GM23338 (cell line): ENCODE results near the gene USF2. TPM values are rescaled to one million over a fixed set of nuclear protein-coding genes. Genes with fewer than 3 reads are reported as not detected.

Experiments used
- ATAC-seq: fragments of 200-7000 bp; cut with Tn5 transposase; 3 replicates; pipeline ENCODE4 v1.9.1; 2020
- DNase-seq: peaks from one replicate; pipeline ENCODE4 v3.0.0-alpha.2; 2015; ENCODE audit warnings: low spot score
- H2AFZ ChIP-seq: fragments of 200-600 bp; sonication (generic); 2 replicates; pipeline ENCODE4 v1.8.0; 2016; ENCODE audit warnings: antibody characterized with exemption, mild to moderate bottlenecking, moderate library complexity
- H3F3A ChIP-seq: fragments of 200-600 bp; sonication (generic); replicated peaks from 2 replicates; pipeline ENCODE4 v1.8.0; 2017; ENCODE audit warnings: antibody characterized with exemption, mixed run types, low read depth
- H3K27ac ChIP-seq: fragments of 200-600 bp; sonication (generic); 2 replicates; pipeline ENCODE4 v1.6.1; 2016; ENCODE audit warnings: low read depth
- H3K27me3 ChIP-seq: fragments of 200-600 bp; sonication (generic); 2 replicates; pipeline ENCODE4 v1.8.0; 2016; ENCODE audit warnings: mild to moderate bottlenecking, mixed run types, moderate library complexity; ENCODE audit not compliant: insufficient read depth
- H3K36me3 ChIP-seq: fragments of 200-600 bp; sonication (generic); 2 replicates; pipeline ENCODE4 v1.8.0; 2016; ENCODE audit warnings: mild to moderate bottlenecking; ENCODE audit not compliant: insufficient read depth
- H3K4me1 ChIP-seq: fragments of 200-600 bp; sonication (generic); 2 replicates; pipeline ENCODE4 v1.8.0; 2016; ENCODE audit warnings: mild to moderate bottlenecking, moderate library complexity; ENCODE audit not compliant: insufficient read depth
- H3K4me2 ChIP-seq: fragments of 200-600 bp; sonication (generic); 2 replicates; pipeline ENCODE4 v1.7.1; 2017; ENCODE audit warnings: mixed run types
- H3K4me3 ChIP-seq: fragments of 200-600 bp; sonication (generic); 2 replicates; pipeline ENCODE4 v1.6.1; 2016; ENCODE audit warnings: mixed run types
- H3K79me2 ChIP-seq: fragments of 200-600 bp; sonication (generic); replicated peaks from 2 replicates; pipeline ENCODE4 v1.8.0; 2017; ENCODE audit warnings: mild to moderate bottlenecking; ENCODE audit not compliant: insufficient read depth
- H3K9me2 ChIP-seq: fragments of 200-600 bp; sonication (generic); 2 replicates; pipeline ENCODE4 v1.8.0; 2017; ENCODE audit not compliant: insufficient read depth
- H4K20me1 ChIP-seq: fragments of 200-600 bp; sonication (generic); replicated peaks from 2 replicates; pipeline ENCODE4 v1.8.0; 2017; ENCODE audit warnings: mild to moderate bottlenecking; ENCODE audit not compliant: insufficient read depth
- H3K27ac Mint-ChIP-seq: 2 replicates; pipeline ENCODE4 v1.8.0; 2020; ENCODE audit warnings: inconsistent platforms, mild to moderate bottlenecking, moderate library complexity, mixed read lengths
- H3K27me3 Mint-ChIP-seq: 3 replicates; pipeline ENCODE4 v1.8.0; 2022; ENCODE audit warnings: low read depth, mild to moderate bottlenecking, moderate library complexity, mixed read lengths, inconsistent platforms; ENCODE audit not compliant: insufficient read depth, poor library complexity
- H3K36me3 Mint-ChIP-seq: 3 replicates; pipeline ENCODE4 v1.8.0; 2021; ENCODE audit warnings: low read depth, mild to moderate bottlenecking, inconsistent platforms, moderate library complexity, mixed read lengths
- H3K4me1 Mint-ChIP-seq: 3 replicates; pipeline ENCODE4 v1.8.0; 2020; ENCODE audit warnings: mild to moderate bottlenecking, inconsistent platforms, mixed read lengths
- H3K4me3 Mint-ChIP-seq: 3 replicates; pipeline ENCODE4 v1.8.0; 2021; ENCODE audit warnings: moderate library complexity, mild to moderate bottlenecking, inconsistent platforms, mixed read lengths
- H3K9me3 Mint-ChIP-seq: 3 replicates; pipeline ENCODE4 v1.8.0; 2020; ENCODE audit warnings: moderate library complexity, mild to moderate bottlenecking, inconsistent platforms, mixed read lengths
- CREB1 ChIP-seq: fragments of 250-450 bp; sonication (Bioruptor Pico); IDR thresholded peaks from 2 replicates; pipeline ENCODE4 v1.5.0; 2020; ENCODE audit warnings: low read depth, mild to moderate bottlenecking, moderate library complexity
- CTCF ChIP-seq, 2 experiments: fragments of 200-600 bp in 1 of 2; sonication (generic) in 1 of 2; conservative IDR thresholded peaks; 2 replicates each; pipeline versions ENCODE4 v1.5.1 to v1.6.1; 2016 to 2017; ENCODE audit warnings: antibody characterized with exemption in 2 of 2, low read depth in 2 of 2, mild to moderate bottlenecking in 2 of 2, moderate library complexity in 1 of 2
- ZNF114 ChIP-seq: fragments of 250-450 bp; sonication (Bioruptor Pico); IDR thresholded peaks from 2 replicates; pipeline ENCODE4 v1.5.0; 2020; ENCODE audit warnings: mild to moderate bottlenecking, moderate library complexity
- ZNF462 ChIP-seq: fragments of 250-450 bp; sonication (Bioruptor Pico); IDR thresholded peaks from 2 replicates; pipeline ENCODE4 v1.5.0; 2020; ENCODE audit warnings: mild to moderate bottlenecking, moderate library complexity
- polyA plus RNA-seq: library from polyadenylated mRNA; unstranded; fragments of >200 nt; fragmentation: Nextera tagmentation; extraction: Ambion mirVana; gene quantifications from 2 replicates; pipeline ENCODE4 v1.2.1, GENCODE V29; 2016
- total RNA-seq: library from RNA; depleted of rRNA; stranded (reverse); fragments of >200 nt; shearing (Covaris generic); gene quantifications from 2 replicates; pipeline ENCODE4 v1.2.3, GENCODE V29; 2014

USF2 gene
- total and polyA plus RNA-seq, 2 experiments from 2014 or later: 28.9 to 60.5 TPM

GRCh38 chr19:35223862-35224505 lies 44.8 kb upstream of the USF2 start:
- H3F3A ChIP-seq: no peaks in the 10 kb centered on the region
- H3K4me2 ChIP-seq: no peak overlapping the region
- no peaks in the 10 kb centered on the region for H3K4me1 ChIP-seq
- Mint-ChIP-seq H3K4me3 (no peak overlapping the region), H3K4me1 (peaks cover 14% of the 10 kb centered on the region), H3K27ac (no peak overlapping the region), H3K9me3 (peaks cover 13% of the 10 kb centered on the region; the same call in 2 of the 3 replicates), H3K36me3 (peaks cover 5% of the 10 kb centered on the region; the same call in 2 of the 3 replicates), H3K27me3 (peaks cover 18% of the 10 kb centered on the region)
- no peak overlapping the region for H3K27ac ChIP-seq
- H3K36me3 ChIP-seq: no peaks in the 10 kb centered on the region; the same call in 1 of the 2 replicates
- no peaks in the 10 kb centered on the region for H3K27me3 ChIP-seq
- H3K4me3 ChIP-seq: no peak overlapping the region
- ATAC-seq (no peak), DNase-seq (no peak)
- H3K9me2 ChIP-seq: peaks cover 10% of the 10 kb centered on the region; the same call in 1 of the 2 replicates
- H2AFZ ChIP-seq: no peak overlapping the region
- no peak for TF ChIP-seq CREB1 (CRISPR knock-in tag)
- no peak for TF ChIP-seq CTCF (conservative IDR thresholded peaks at IDR 0.05; ENCODE audit: low read depth in 2 of 2)
- TF ChIP-seq ZNF462: no peak
- TF ChIP-seq ZNF114 (CRISPR knock-in tag): no peak
- no peaks in the 10 kb centered on the region for H4K20me1 ChIP-seq
- H3K79me2 ChIP-seq: no peaks in the 10 kb centered on the region
